GM23338 (cell line): ENCODE measurements around the gene GALNT6. TPM values are rescaled to one million over a fixed set of nuclear protein-coding genes. Genes with fewer than 3 reads are reported as not detected.
A peak's percentile ranks its signal among the peaks of the same experiment; 100 is the strongest.

Experiments used
- ATAC-seq: fragments of 200-7000 bp; cut with Tn5 transposase; 3 replicates; pipeline ENCODE4 v1.9.1; 2020
- DNase-seq: peaks from one replicate; pipeline ENCODE4 v3.0.0-alpha.2; 2015; ENCODE audit warnings: low spot score
- H2AFZ ChIP-seq: fragments of 200-600 bp; sonication (generic); 2 replicates; pipeline ENCODE4 v1.8.0; 2016; ENCODE audit warnings: antibody characterized with exemption, mild to moderate bottlenecking, moderate library complexity
- H3F3A ChIP-seq: fragments of 200-600 bp; sonication (generic); replicated peaks from 2 replicates; pipeline ENCODE4 v1.8.0; 2017; ENCODE audit warnings: antibody characterized with exemption, mixed run types, low read depth
- H3K27ac ChIP-seq: fragments of 200-600 bp; sonication (generic); 2 replicates; pipeline ENCODE4 v1.6.1; 2016; ENCODE audit warnings: low read depth
- H3K27me3 ChIP-seq: fragments of 200-600 bp; sonication (generic); 2 replicates; pipeline ENCODE4 v1.8.0; 2016; ENCODE audit warnings: mild to moderate bottlenecking, mixed run types, moderate library complexity; ENCODE audit not compliant: insufficient read depth
- H3K36me3 ChIP-seq: fragments of 200-600 bp; sonication (generic); 2 replicates; pipeline ENCODE4 v1.8.0; 2016; ENCODE audit warnings: mild to moderate bottlenecking; ENCODE audit not compliant: insufficient read depth
- H3K4me1 ChIP-seq: fragments of 200-600 bp; sonication (generic); 2 replicates; pipeline ENCODE4 v1.8.0; 2016; ENCODE audit warnings: mild to moderate bottlenecking, moderate library complexity; ENCODE audit not compliant: insufficient read depth
- H3K4me2 ChIP-seq: fragments of 200-600 bp; sonication (generic); 2 replicates; pipeline ENCODE4 v1.7.1; 2017; ENCODE audit warnings: mixed run types
- H3K4me3 ChIP-seq: fragments of 200-600 bp; sonication (generic); 2 replicates; pipeline ENCODE4 v1.6.1; 2016; ENCODE audit warnings: mixed run types
- H3K79me2 ChIP-seq: fragments of 200-600 bp; sonication (generic); replicated peaks from 2 replicates; pipeline ENCODE4 v1.8.0; 2017; ENCODE audit warnings: mild to moderate bottlenecking; ENCODE audit not compliant: insufficient read depth
- H3K9me2 ChIP-seq: fragments of 200-600 bp; sonication (generic); 2 replicates; pipeline ENCODE4 v1.8.0; 2017; ENCODE audit not compliant: insufficient read depth
- H4K20me1 ChIP-seq: fragments of 200-600 bp; sonication (generic); replicated peaks from 2 replicates; pipeline ENCODE4 v1.8.0; 2017; ENCODE audit warnings: mild to moderate bottlenecking; ENCODE audit not compliant: insufficient read depth
- H3K27ac Mint-ChIP-seq: 2 replicates; pipeline ENCODE4 v1.8.0; 2020; ENCODE audit warnings: inconsistent platforms, mild to moderate bottlenecking, moderate library complexity, mixed read lengths
- H3K27me3 Mint-ChIP-seq: 3 replicates; pipeline ENCODE4 v1.8.0; 2022; ENCODE audit warnings: low read depth, mild to moderate bottlenecking, moderate library complexity, mixed read lengths, inconsistent platforms; ENCODE audit not compliant: insufficient read depth, poor library complexity
- H3K36me3 Mint-ChIP-seq: 3 replicates; pipeline ENCODE4 v1.8.0; 2021; ENCODE audit warnings: low read depth, mild to moderate bottlenecking, inconsistent platforms, moderate library complexity, mixed read lengths
- H3K4me1 Mint-ChIP-seq: 3 replicates; pipeline ENCODE4 v1.8.0; 2020; ENCODE audit warnings: mild to moderate bottlenecking, inconsistent platforms, mixed read lengths
- H3K4me3 Mint-ChIP-seq: 3 replicates; pipeline ENCODE4 v1.8.0; 2021; ENCODE audit warnings: moderate library complexity, mild to moderate bottlenecking, inconsistent platforms, mixed read lengths
- H3K9me3 Mint-ChIP-seq: 3 replicates; pipeline ENCODE4 v1.8.0; 2020; ENCODE audit warnings: moderate library complexity, mild to moderate bottlenecking, inconsistent platforms, mixed read lengths
- CREB1 ChIP-seq: fragments of 250-450 bp; sonication (Bioruptor Pico); IDR thresholded peaks from 2 replicates; pipeline ENCODE4 v1.5.0; 2020; ENCODE audit warnings: low read depth, mild to moderate bottlenecking, moderate library complexity
- CTCF ChIP-seq, 2 experiments: fragments of 200-600 bp in 1 of 2; sonication (generic) in 1 of 2; conservative IDR thresholded peaks; 2 replicates each; pipeline versions ENCODE4 v1.5.1 to v1.6.1; 2016 to 2017; ENCODE audit warnings: antibody characterized with exemption in 2 of 2, low read depth in 2 of 2, mild to moderate bottlenecking in 2 of 2, moderate library complexity in 1 of 2
- ETS1 ChIP-seq: IDR thresholded peaks from 2 replicates; pipeline ENCODE4 v1.6.1; 2016; ENCODE audit warnings: antibody characterized with exemption
- EZH2 ChIP-seq: fragments of 200-600 bp; sonication (generic); IDR thresholded peaks from one replicate; pipeline ENCODE4 v1.8.0; 2017; ENCODE audit warnings: antibody characterized with exemption, mild to moderate bottlenecking, low read depth; ENCODE audit not compliant: unreplicated experiment
- EZH2phosphoT487 ChIP-seq: fragments of 200-600 bp; sonication (generic); IDR thresholded peaks from one replicate; pipeline ENCODE4 v1.8.1; 2018; ENCODE audit warnings: antibody characterized with exemption; ENCODE audit not compliant: unreplicated experiment
- JUNB ChIP-seq: IDR thresholded peaks from one replicate; pipeline ENCODE4 v1.6.1; 2016; ENCODE audit warnings: antibody characterized with exemption; ENCODE audit not compliant: unreplicated experiment
- NANOG ChIP-seq: IDR thresholded peaks from 2 replicates; pipeline ENCODE4 v1.6.1; 2016; ENCODE audit warnings: antibody characterized with exemption, borderline replicate concordance
- POLR2AphosphoS5 ChIP-seq: IDR thresholded peaks from 2 replicates; pipeline ENCODE4 v1.6.1; 2016; ENCODE audit warnings: antibody characterized with exemption, low read depth
- REST ChIP-seq: IDR thresholded peaks from one replicate; pipeline ENCODE4 v1.6.1; 2018; ENCODE audit warnings: antibody characterized with exemption; ENCODE audit not compliant: unreplicated experiment
- STAT1 ChIP-seq: IDR thresholded peaks from one replicate; pipeline ENCODE4 v1.6.1; 2016; ENCODE audit warnings: antibody characterized with exemption; ENCODE audit not compliant: unreplicated experiment
- ZNF114 ChIP-seq: fragments of 250-450 bp; sonication (Bioruptor Pico); IDR thresholded peaks from 2 replicates; pipeline ENCODE4 v1.5.0; 2020; ENCODE audit warnings: mild to moderate bottlenecking, moderate library complexity
- ZNF331 ChIP-seq: fragments of 250-450 bp; sonication (Bioruptor Pico); IDR thresholded peaks from 2 replicates; pipeline ENCODE4 v1.5.0; 2020; ENCODE audit warnings: low read depth, mild to moderate bottlenecking, moderate library complexity
- ZNF462 ChIP-seq: fragments of 250-450 bp; sonication (Bioruptor Pico); IDR thresholded peaks from 2 replicates; pipeline ENCODE4 v1.5.0; 2020; ENCODE audit warnings: mild to moderate bottlenecking, moderate library complexity
- polyA plus RNA-seq: library from polyadenylated mRNA; unstranded; fragments of >200 nt; fragmentation: Nextera tagmentation; extraction: Ambion mirVana; gene quantifications from 2 replicates; pipeline ENCODE4 v1.2.1, GENCODE V29; 2016
- total RNA-seq: library from RNA; depleted of rRNA; stranded (reverse); fragments of >200 nt; shearing (Covaris generic); gene quantifications from 2 replicates; pipeline ENCODE4 v1.2.3, GENCODE V29; 2014

The GALNT6 gene
- total and polyA plus RNA-seq, 2 experiments from 2014 or later, result 8.1 to 18.6 TPM

GRCh38 chr12:51381226-51382079 is 9.8 kb downstream of the GALNT6 start:
- no peak for DNase-seq
- H3K79me2 ChIP-seq, result no peaks in the 10 kb centered on the region
- peaks cover 26% of the 10 kb centered on the region for H3K4me1 ChIP-seq
- no peak for ATAC-seq
- H3K36me3 ChIP-seq, result no peaks in the 10 kb centered on the region
- H3K27me3 ChIP-seq, result no peaks in the 10 kb centered on the region
- H3K27me3 Mint-ChIP-seq, result peaks cover 5% of the 10 kb centered on the region
- H3K27ac Mint-ChIP-seq, result peak overlapping the region; percentile 26; the same call in 1 of the 2 replicates
- no peaks in the 10 kb centered on the region for H4K20me1 ChIP-seq
- no peaks in the 10 kb centered on the region for H3K9me3 Mint-ChIP-seq
- no peaks in the 10 kb centered on the region for H3F3A ChIP-seq
- H3K9me2 ChIP-seq, result no peaks in the 10 kb centered on the region
- H2AFZ ChIP-seq, result no peak overlapping the region
- H3K4me3 Mint-ChIP-seq, result no peak overlapping the region; the same call in 2 of the 3 replicates
- TF ChIP-seq ZNF331 (CRISPR knock-in tag) (no peak), REST (no peak), CREB1 (CRISPR knock-in tag) (no peak), NANOG (no peak), ETS1 (no peak), ZNF462 (no peak), EZH2 (no peak), POLR2AphosphoS5 (no peak), STAT1 (no peak), ZNF114 (CRISPR knock-in tag) (no peak), JUNB (no peak), EZH2phosphoT487 (no peak), CTCF (conservative IDR thresholded peaks at IDR 0.05; ENCODE audit: low read depth in 2 of 2) (no peak)
- H3K36me3 Mint-ChIP-seq, result peaks cover 26% of the 10 kb centered on the region
- H3K4me2 ChIP-seq, result peak overlapping the region; percentile 46; the same call in 1 of the 2 replicates
- H3K4me3 ChIP-seq, result no peak overlapping the region
- H3K4me1 Mint-ChIP-seq, result peaks cover 33% of the 10 kb centered on the region
- H3K27ac ChIP-seq, result no peak overlapping the region
